Colonic mucosa (tissue), 4 donors: Measurements from ENCODE around the gene USP17L27. TPM values are rescaled to one million over a fixed set of nuclear protein-coding genes. Genes with fewer than 3 reads are reported as not detected.
"Not testable (repeated sequence)": the region's sequence is repeated elsewhere in the genome, so short reads cannot be mapped to it uniquely, and the experiment has no call there.

Experiments
- DNase-seq: peaks from one replicate; pipeline ENCODE4 v3.0.0-alpha.2; 2020
- H3K27ac ChIP-seq: fragments of 200-600 bp; one replicate; pipeline ENCODE4 v1.8.0; 2021
- H3K27me3 ChIP-seq: fragments of 200-600 bp; one replicate; pipeline ENCODE4 v1.8.0; 2021
- H3K36me3 ChIP-seq: fragments of 200-600 bp; one replicate; pipeline ENCODE4 v1.8.0; 2021
- H3K4me1 ChIP-seq: fragments of 200-600 bp; one replicate; pipeline ENCODE4 v1.8.0; 2021; ENCODE audit warnings: mild to moderate bottlenecking
- H3K4me3 ChIP-seq: fragments of 200-600 bp; one replicate; pipeline ENCODE4 v1.8.0; 2021
- H3K9ac ChIP-seq, 2 donors: one replicate each; pipeline ENCODE4 v1.7.0; 2013; ENCODE audit warnings: control low read depth in 2 of 2, low read depth in 2 of 2, low read length in 2 of 2
- H3K9me3 ChIP-seq: fragments of 200-600 bp; one replicate; pipeline ENCODE4 v1.8.0; 2021
- CTCF ChIP-seq: fragments of 200-600 bp; IDR thresholded peaks from one replicate; pipeline ENCODE4 v1.8.0; 2022; ENCODE audit warnings: antibody characterized with exemption, mild to moderate bottlenecking
- intact Hi-C: fragments of 100-400 bp; cut with DNase I; formaldehyde crosslinking; loops from one replicate; pipeline ENCODE4 v1.14.1; 2022
- total RNA-seq, 2 donors: library from RNA; stranded (reverse); fragmentation: NEBNext Ultra II Directional in 1 of 2; extraction: Animal tissue kit (Norgen Biotek cat#: 25700) in 1 of 2; gene quantifications; one replicate each; pipeline ENCODE4 v1.2.1, GENCODE V29; 2021
- donor health status: healthy.
- donor health status: DM: no; HTN: no; CAD: no.
- donor health status: DM: no; HTN: no; CAD: no.

Gene USP17L27
- total RNA-seq, 2 donors from 2014 or later, result not detected

GRCh38 chr4:9381012-9381534 is 37.1 kb downstream of the USP17L27 start:
- Histone ChIP-seq H3K9ac (peak overlapping the region; percentile 12 to 56), H3K4me3 (peak overlapping the region; percentile 43)
- H3K27me3 ChIP-seq, H3K27ac ChIP-seq, intact Hi-C loops, H3K36me3 ChIP-seq, H3K4me1 ChIP-seq, H3K9me3 ChIP-seq: not testable (repeated sequence)
- TF ChIP-seq CTCF, result peak; percentile 61
- DNase-seq, result peak; percentile 42

GRCh38 chr4:9384126-9384525 is 40.2 kb downstream of the USP17L27 start:
- H3K9ac ChIP-seq, result no peak overlapping the region
- no peaks in the 10 kb centered on the region for H3K4me1 ChIP-seq
- DNase-seq, result no peak
- H3K4me3 ChIP-seq, result no peak overlapping the region
- H3K27ac ChIP-seq, result no peak overlapping the region
- H3K36me3 ChIP-seq, result no peaks in the 10 kb centered on the region
- no peaks in the 10 kb centered on the region for H3K27me3 ChIP-seq
- H3K9me3 ChIP-seq, result no peaks in the 10 kb centered on the region
- intact Hi-C loops, result no loop called here
- TF ChIP-seq CTCF, result no peak

GRCh38 chr4:9389001-9389400 is 45.1 kb downstream of the USP17L27 start:
- H3K4me1 ChIP-seq, H3K27me3 ChIP-seq, intact Hi-C loops, DNase-seq, H3K27ac ChIP-seq, H3K9ac ChIP-seq, H3K9me3 ChIP-seq, H3K36me3 ChIP-seq, H3K4me3 ChIP-seq: not testable (repeated sequence)

Other genes with a start within 250 kb of the USP17L27 start
- gene FAM90A26, start 173.7 kb upstream of the USP17L27 start, total RNA-seq, result not detected
- gene USP17L10, start 133.5 kb upstream of the USP17L27 start, total RNA-seq, result not detected
- not detected for gene USP17L11, start 128.7 kb upstream of the USP17L27 start, total RNA-seq
- gene USP17L12, start 124.0 kb upstream of the USP17L27 start, total RNA-seq, result not detected
- not detected for gene USP17L13, start 119.3 kb upstream of the USP17L27 start, total RNA-seq
- not detected for gene USP17L15, start 109.8 kb upstream of the USP17L27 start, total RNA-seq
- gene USP17L17, start 100.3 kb upstream of the USP17L27 start, total RNA-seq, result not detected
- not detected for gene USP17L18, start 95.5 kb upstream of the USP17L27 start, total RNA-seq
- gene USP17L19, start 90.8 kb upstream of the USP17L27 start, total RNA-seq, result not detected
- not detected for gene USP17L20, start 86.0 kb upstream of the USP17L27 start, total RNA-seq
- not detected for gene USP17L21, start 81.3 kb upstream of the USP17L27 start, total RNA-seq
- gene USP17L22, start 76.5 kb upstream of the USP17L27 start, total RNA-seq, result not detected
- gene USP17L24, start 19.0 kb upstream of the USP17L27 start, total RNA-seq, result not detected
- not detected for gene USP17L25, start 14.2 kb upstream of the USP17L27 start, total RNA-seq
- not detected for gene USP17L26, start 9.5 kb upstream of the USP17L27 start, total RNA-seq
- gene USP17L5, start 4.7 kb upstream of the USP17L27 start, total RNA-seq, result not detected
- gene USP17L28, start 4.7 kb downstream of the USP17L27 start, total RNA-seq, result not detected
- gene USP17L29, start 9.5 kb downstream of the USP17L27 start, total RNA-seq, result not detected
- gene USP17L30, start 19.0 kb downstream of the USP17L27 start, total RNA-seq, result not detected
- gene DEFB131A, start 100.3 kb downstream of the USP17L27 start, total RNA-seq, result not detected